ENCODE measurements around the gene MTMR12. TPM values are rescaled to one million over a fixed set of nuclear protein-coding genes. Genes with fewer than 3 reads are reported as not detected.

MTMR12 gene
- total RNA-seq, 1 donor from 2014 or later = 28.0 TPM

GRCh38 chr5:32195265-32195664 lies 117.5 kb downstream of the MTMR12 start:
- Histone ChIP-seq H3K27me3 (ENCODE audit: control insufficient read depth, insufficient read depth, low read length) (no peaks in the 10 kb centered on the region), H3K4me3 (ENCODE audit: low read depth, low read length) (no peak overlapping the region)
- TF ChIP-seq, protein P1, sequence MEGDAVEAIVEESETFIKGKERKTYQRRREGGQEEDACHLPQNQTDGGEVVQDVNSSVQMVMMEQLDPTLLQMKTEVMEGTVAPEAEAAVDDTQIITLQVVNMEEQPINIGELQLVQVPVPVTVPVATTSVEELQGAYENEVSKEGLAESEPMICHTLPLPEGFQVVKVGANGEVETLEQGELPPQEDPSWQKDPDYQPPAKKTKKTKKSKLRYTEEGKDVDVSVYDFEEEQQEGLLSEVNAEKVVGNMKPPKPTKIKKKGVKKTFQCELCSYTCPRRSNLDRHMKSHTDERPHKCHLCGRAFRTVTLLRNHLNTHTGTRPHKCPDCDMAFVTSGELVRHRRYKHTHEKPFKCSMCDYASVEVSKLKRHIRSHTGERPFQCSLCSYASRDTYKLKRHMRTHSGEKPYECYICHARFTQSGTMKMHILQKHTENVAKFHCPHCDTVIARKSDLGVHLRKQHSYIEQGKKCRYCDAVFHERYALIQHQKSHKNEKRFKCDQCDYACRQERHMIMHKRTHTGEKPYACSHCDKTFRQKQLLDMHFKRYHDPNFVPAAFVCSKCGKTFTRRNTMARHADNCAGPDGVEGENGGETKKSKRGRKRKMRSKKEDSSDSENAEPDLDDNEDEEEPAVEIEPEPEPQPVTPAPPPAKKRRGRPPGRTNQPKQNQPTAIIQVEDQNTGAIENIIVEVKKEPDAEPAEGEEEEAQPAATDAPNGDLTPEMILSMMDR (IDR thresholded peaks at IDR 0.05; ENCODE audit: insufficient read depth, low read length, poor library complexity, severe bottlenecking) = no peak

DNA sequence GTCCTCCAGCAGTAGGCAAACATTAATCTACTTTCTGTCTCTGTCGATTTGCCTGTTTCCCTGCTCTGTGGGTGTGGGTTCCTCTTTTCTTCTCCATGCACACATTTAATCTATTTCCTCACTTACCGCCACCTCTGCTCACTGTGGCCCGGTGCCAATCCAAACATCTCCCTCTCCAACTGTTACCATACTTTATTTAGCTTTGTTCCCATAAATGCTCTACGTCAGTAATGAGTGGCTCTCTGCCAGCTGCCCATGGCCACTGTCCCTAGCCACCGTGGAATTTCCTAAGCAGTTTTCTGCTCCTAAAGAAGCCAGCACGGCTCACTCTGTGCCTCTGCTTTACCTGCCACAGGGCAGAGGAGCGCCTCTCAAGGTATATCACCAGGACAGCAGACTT lies 119.1 kb downstream of the MTMR12 start:
- H3K36me3 ChIP-seq (ENCODE audit: control insufficient read depth, insufficient read depth, low read length) = no peaks in the 10 kb centered on the region
- TF ChIP-seq, protein P1 (IDR thresholded peaks at IDR 0.05; ENCODE audit: insufficient read depth, low read length, poor library complexity, severe bottlenecking) = no peak
- no peak overlapping the region for H3K4me3 ChIP-seq (ENCODE audit: low read depth, low read length)
- H3K27me3 ChIP-seq (ENCODE audit: control insufficient read depth, insufficient read depth, low read length) = no peaks in the 10 kb centered on the region
- peak; percentile 54 for DNase-seq (ENCODE audit: low read depth)

More at GRCh38 chr5:32195265-32195664, 117.5 kb downstream of the MTMR12 start:
- H3K36me3 ChIP-seq (ENCODE audit: control insufficient read depth, insufficient read depth, low read length) = no peaks in the 10 kb centered on the region
- no peak for DNase-seq (ENCODE audit: low read depth)

DNA sequence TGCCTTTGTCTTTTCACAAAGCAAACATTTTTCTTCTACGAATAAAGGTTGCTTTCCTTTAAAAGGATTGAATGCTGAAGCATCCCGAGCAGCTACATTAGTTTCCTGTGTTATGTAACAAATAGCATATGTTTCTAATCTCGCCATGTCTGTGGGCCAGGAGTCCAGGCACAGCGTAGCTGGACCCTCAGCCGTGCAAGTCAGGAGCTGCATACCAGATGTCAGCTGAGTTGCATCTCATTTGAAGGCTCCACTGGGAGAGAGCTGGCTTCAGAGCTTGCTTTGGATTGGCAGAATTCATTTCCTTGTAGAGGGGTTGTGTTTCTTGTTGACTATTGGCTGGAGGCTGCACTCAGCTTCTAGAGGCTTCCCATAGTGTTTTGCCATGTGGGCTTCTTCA lies 122.6 kb downstream of the MTMR12 start:
- Histone ChIP-seq H3K27me3 (ENCODE audit: control insufficient read depth, insufficient read depth, low read length) (no peaks in the 10 kb centered on the region), H3K36me3 (ENCODE audit: control insufficient read depth, insufficient read depth, low read length) (no peaks in the 10 kb centered on the region), H3K4me3 (ENCODE audit: low read depth, low read length) (no peak overlapping the region)
- TF ChIP-seq, protein P1 (IDR thresholded peaks at IDR 0.05; ENCODE audit: insufficient read depth, low read length, poor library complexity, severe bottlenecking) = no peak
- DNase-seq (ENCODE audit: low read depth) = no peak

DNA sequence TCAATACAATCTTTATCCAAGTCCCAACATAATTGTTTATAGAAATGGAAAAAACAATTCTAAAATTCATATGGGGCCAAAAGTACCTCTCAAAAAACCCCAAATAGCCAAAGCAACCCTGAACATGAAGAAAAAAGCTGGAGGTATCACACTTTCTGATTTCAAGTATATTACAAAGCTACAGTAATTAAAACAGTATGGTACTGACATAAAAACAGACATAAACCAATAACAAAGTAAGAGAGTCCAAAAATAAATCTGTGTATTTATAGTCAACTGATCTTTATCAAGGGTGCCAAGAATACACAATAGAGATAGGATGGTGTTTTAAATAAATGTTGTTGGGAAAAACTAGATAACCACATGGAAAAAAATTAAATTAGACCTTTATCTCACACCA lies 125.1 kb downstream of the MTMR12 start:
- TF ChIP-seq, protein P1 (IDR thresholded peaks at IDR 0.05; ENCODE audit: insufficient read depth, low read length, poor library complexity, severe bottlenecking) = no peak
- DNase-seq (ENCODE audit: low read depth) = no peak

GRCh38 chr5:32182463-32183063 lies 130.2 kb downstream of the MTMR12 start:
- no peak for DNase-seq (ENCODE audit: low read depth)
- Histone ChIP-seq H3K4me3 (ENCODE audit: low read depth, low read length) (no peak overlapping the region), H3K27me3 (ENCODE audit: control insufficient read depth, insufficient read depth, low read length) (no peaks in the 10 kb centered on the region), H3K36me3 (ENCODE audit: control insufficient read depth, insufficient read depth, low read length) (no peaks in the 10 kb centered on the region)
- TF ChIP-seq, protein P1 (IDR thresholded peaks at IDR 0.05; ENCODE audit: insufficient read depth, low read length, poor library complexity, severe bottlenecking) = no peak

More for the DNA sequence above, 125.1 kb downstream of the MTMR12 start:
- no peaks in the 10 kb centered on the region for H3K27me3 ChIP-seq (ENCODE audit: control insufficient read depth, insufficient read depth, low read length)
- H3K4me3 ChIP-seq (ENCODE audit: low read depth, low read length) = no peak overlapping the region
- H3K36me3 ChIP-seq (ENCODE audit: control insufficient read depth, insufficient read depth, low read length) = no peaks in the 10 kb centered on the region

Other genes starting within 250 kb of the MTMR12 start
- 64.6 and 78.5 TPM in 2 replicates for gene GOLPH3, start 138.6 kb downstream of the MTMR12 start, total RNA-seq
- 73.0 and 76.3 TPM in 2 replicates for gene ZFR, start 131.8 kb upstream of the MTMR12 start, total RNA-seq

Measured in kidney epithelial cell (primary cell).